ENCODE results near the gene ARHGAP28.
"Not testable (repeated sequence)": the region's sequence is repeated elsewhere in the genome, so short reads cannot be mapped to it uniquely, and the experiment has no call there.

The ARHGAP28 gene

DNA sequence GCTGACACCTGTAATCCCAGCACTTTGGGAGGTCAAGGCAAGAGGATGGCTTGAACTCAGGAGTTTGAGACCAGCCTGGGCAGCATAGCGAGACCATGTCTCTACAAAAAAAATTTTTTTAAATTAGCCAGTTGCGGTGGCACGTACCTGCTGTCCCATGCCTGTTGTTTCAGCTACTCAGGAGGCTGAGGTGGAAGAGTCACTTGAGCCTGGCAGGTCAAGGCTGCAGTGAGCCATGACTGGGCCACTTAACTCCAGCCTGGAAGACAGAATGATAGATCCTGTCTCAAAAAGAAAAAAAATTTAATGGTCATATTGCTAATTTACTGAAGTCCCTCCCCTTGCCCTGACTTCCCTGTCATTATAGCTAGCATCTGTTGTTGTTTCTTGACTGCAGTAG lies 112.6 kb downstream of the ARHGAP28 start:
- DNase-seq (ENCODE audit: extremely low read depth, insufficient read length) = no peak

DNA sequence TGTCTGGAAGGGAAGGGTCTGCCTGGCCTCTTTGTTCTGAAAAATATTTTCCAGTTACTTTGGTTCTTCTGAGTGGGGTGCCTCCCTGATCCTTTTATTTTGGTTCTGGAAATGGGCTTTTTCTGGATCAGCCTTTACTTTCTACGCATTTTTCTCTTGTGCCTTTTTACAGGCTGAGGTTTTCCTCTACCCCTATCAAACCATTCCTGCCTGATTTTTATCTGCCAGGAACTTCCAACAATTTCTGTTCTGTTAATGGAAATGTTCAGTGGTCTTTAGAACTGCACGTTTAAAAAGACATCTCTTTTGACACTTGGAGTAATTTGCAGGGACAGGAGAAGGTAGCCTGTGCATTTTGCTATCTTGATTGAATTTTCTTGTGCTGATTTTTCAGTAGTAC lies 113.8 kb downstream of the ARHGAP28 start:
- TF ChIP-seq, protein P1, sequence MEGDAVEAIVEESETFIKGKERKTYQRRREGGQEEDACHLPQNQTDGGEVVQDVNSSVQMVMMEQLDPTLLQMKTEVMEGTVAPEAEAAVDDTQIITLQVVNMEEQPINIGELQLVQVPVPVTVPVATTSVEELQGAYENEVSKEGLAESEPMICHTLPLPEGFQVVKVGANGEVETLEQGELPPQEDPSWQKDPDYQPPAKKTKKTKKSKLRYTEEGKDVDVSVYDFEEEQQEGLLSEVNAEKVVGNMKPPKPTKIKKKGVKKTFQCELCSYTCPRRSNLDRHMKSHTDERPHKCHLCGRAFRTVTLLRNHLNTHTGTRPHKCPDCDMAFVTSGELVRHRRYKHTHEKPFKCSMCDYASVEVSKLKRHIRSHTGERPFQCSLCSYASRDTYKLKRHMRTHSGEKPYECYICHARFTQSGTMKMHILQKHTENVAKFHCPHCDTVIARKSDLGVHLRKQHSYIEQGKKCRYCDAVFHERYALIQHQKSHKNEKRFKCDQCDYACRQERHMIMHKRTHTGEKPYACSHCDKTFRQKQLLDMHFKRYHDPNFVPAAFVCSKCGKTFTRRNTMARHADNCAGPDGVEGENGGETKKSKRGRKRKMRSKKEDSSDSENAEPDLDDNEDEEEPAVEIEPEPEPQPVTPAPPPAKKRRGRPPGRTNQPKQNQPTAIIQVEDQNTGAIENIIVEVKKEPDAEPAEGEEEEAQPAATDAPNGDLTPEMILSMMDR (IDR thresholded peaks at IDR 0.05; ENCODE audit: insufficient read depth, low read length, poor library complexity, severe bottlenecking) = no peak
- H3K36me3 ChIP-seq (ENCODE audit: control insufficient read depth, insufficient read depth, low read length) = no peaks in the 10 kb centered on the region
- no peak overlapping the region for H3K4me3 ChIP-seq (replicated peaks; ENCODE audit: low read depth, low read length)
- DNase-seq (ENCODE audit: extremely low read depth, insufficient read length) = no peak
- H3K27me3 ChIP-seq (replicated peaks; ENCODE audit: control insufficient read depth, insufficient read depth, low read length) = no peaks in the 10 kb centered on the region

More for the DNA sequence above, 112.6 kb downstream of the ARHGAP28 start:
- Histone ChIP-seq H3K36me3 (ENCODE audit: control insufficient read depth, insufficient read depth, low read length) (no peaks in the 10 kb centered on the region), H3K27me3 (replicated peaks; ENCODE audit: control insufficient read depth, insufficient read depth, low read length) (no peaks in the 10 kb centered on the region), H3K4me3 (replicated peaks; ENCODE audit: low read depth, low read length) (no peak overlapping the region)
- TF ChIP-seq, protein P1 (IDR thresholded peaks at IDR 0.05; ENCODE audit: insufficient read depth, low read length, poor library complexity, severe bottlenecking) = no peak

DNA sequence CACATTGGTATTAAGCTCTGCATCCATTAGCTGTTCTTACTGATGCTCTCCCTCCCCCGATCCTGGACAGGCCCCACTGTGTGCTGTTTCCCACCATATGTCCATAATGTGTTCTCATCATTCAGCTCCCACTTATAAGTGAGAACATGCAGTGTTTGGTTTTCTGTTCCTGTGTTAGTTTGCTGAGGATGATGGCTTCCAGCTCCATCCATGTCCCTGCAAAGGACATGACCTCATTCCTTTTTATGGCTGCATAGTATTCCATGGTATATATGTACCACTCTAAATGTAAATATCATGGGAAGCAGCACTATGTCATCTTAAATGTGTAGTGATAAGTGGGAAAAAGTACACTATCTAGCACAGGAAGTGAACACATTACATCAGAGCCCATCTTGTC lies 116.0 kb downstream of the ARHGAP28 start:
- not testable (repeated sequence) for DNase-seq (ENCODE audit: extremely low read depth, insufficient read length); H3K27me3 ChIP-seq (replicated peaks; ENCODE audit: control insufficient read depth, insufficient read depth, low read length); H3K36me3 ChIP-seq (ENCODE audit: control insufficient read depth, insufficient read depth, low read length)

DNA sequence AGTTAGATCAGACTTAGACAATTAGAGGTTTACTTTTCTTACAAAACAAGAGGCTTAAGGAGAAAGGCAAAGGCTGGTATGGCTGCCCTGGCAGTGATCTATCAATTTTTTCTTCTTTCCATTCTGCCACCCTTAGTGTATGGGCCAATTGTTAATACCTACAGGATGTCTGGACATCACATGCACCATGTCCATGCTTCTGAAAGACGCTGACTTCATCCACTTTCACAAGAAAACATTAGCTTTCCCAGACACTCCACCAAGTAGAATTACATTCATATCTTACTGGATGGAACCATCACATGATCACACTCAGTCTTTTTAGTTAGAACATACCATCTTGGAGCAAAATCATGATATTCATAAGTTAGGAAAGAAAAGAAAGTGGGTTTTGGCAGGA lies 120.9 kb downstream of the ARHGAP28 start:
- DNase-seq (ENCODE audit: extremely low read depth, insufficient read length) = no peak
- TF ChIP-seq, protein P1 (IDR thresholded peaks at IDR 0.05; ENCODE audit: insufficient read depth, low read length, poor library complexity, severe bottlenecking) = no peak

More for the DNA sequence above, 116.0 kb downstream of the ARHGAP28 start:
- H3K4me3 ChIP-seq (replicated peaks; ENCODE audit: low read depth, low read length) = not testable (repeated sequence)

DNA sequence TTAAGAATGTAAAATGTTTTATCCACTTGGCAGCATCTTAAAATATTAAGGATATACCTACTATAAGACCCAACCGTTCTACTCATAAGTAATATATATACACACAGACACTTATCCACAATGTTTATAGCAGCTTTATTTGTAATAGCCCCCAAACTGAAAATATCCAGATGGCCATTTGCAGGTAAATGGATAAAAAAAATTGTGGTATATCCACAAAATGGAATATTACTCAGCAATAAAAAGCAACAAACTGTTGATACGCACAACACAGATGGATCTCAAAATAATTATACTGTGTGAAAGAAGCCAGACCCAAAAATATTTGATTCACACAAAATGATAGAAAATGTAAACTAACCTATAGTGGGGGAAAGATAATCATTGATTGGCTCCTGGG lies 122.0 kb downstream of the ARHGAP28 start:
- H3K4me3 ChIP-seq (replicated peaks; ENCODE audit: low read depth, low read length) = no peak overlapping the region
- DNase-seq (ENCODE audit: extremely low read depth, insufficient read length) = no peak
- no peaks in the 10 kb centered on the region for H3K36me3 ChIP-seq (ENCODE audit: control insufficient read depth, insufficient read depth, low read length)
- TF ChIP-seq, protein P1 (IDR thresholded peaks at IDR 0.05; ENCODE audit: insufficient read depth, low read length, poor library complexity, severe bottlenecking) = no peak
- H3K27me3 ChIP-seq (replicated peaks; ENCODE audit: control insufficient read depth, insufficient read depth, low read length) = no peaks in the 10 kb centered on the region; the same call in 1 of the 2 replicates

More for the DNA sequence above, 120.9 kb downstream of the ARHGAP28 start:
- Histone ChIP-seq H3K4me3 (replicated peaks; ENCODE audit: low read depth, low read length) (no peak overlapping the region), H3K36me3 (ENCODE audit: control insufficient read depth, insufficient read depth, low read length) (no peaks in the 10 kb centered on the region), H3K27me3 (replicated peaks; ENCODE audit: control insufficient read depth, insufficient read depth, low read length) (no peaks in the 10 kb centered on the region; the same call in 1 of the 2 replicates)

DNA sequence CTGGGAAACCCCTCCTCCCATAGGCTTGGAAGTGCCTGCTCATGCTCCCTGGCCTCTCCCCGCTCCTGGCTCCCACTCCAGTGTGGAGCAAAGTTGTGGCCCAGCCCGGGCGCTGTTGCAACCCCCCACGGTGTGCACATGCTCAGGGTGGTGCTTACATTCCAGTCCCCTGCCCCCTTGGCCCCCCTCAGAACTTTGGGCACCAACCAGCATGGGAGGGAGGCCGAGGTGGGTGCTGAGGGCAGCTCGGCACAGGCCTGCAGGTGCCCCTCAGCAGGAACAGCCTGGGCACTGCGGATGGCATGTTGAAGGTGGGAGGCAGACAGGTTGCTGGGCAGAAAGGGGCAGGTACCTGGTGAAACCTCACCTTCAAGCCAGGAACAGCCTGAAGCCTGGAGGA lies 125.3 kb downstream of the ARHGAP28 start:
- H3K4me3 ChIP-seq (replicated peaks; ENCODE audit: low read depth, low read length) = no peak overlapping the region
- no peak for DNase-seq (ENCODE audit: extremely low read depth, insufficient read length)
- TF ChIP-seq, protein P1 (IDR thresholded peaks at IDR 0.05; ENCODE audit: insufficient read depth, low read length, poor library complexity, severe bottlenecking) = no peak
- H3K27me3 ChIP-seq (replicated peaks; ENCODE audit: control insufficient read depth, insufficient read depth, low read length) = no peaks in the 10 kb centered on the region
- H3K36me3 ChIP-seq (ENCODE audit: control insufficient read depth, insufficient read depth, low read length) = no peaks in the 10 kb centered on the region

Data from GM06990 (cell line).